GM12878 (cell line): ENCODE measurements around the gene STK33.

Experiments used
- CEBPB ChIP-seq, 2 experiments: fragments of 150-350 bp in 1 of 2; IDR thresholded peaks; 2 replicates each; pipeline ENCODE4 v1.6.1; 2012 to 2014; ENCODE audit warnings: low read depth in 2 of 2, low read length in 2 of 2, borderline replicate concordance in 1 of 2, inconsistent platforms in 1 of 2
- EZH2 ChIP-seq: IDR thresholded peaks from 2 replicates; pipeline ENCODE4 v1.6.1; 2012; ENCODE audit warnings: low read depth, mild to moderate bottlenecking, control low read depth, inconsistent platforms, low read length, borderline replicate concordance; ENCODE audit not compliant: control insufficient read depth
- FOS ChIP-seq: IDR thresholded peaks from 3 replicates; pipeline ENCODE4 v1.6.1; 2011; ENCODE audit warnings: borderline replicate concordance; ENCODE audit not compliant: insufficient read length; ENCODE audit errors: extremely low read depth
- FOXK2 ChIP-seq: fragments of 450-650 bp; IDR thresholded peaks from 2 replicates; pipeline ENCODE4 v1.6.1; 2017; ENCODE audit warnings: mild to moderate bottlenecking, moderate library complexity
- MXI1 ChIP-seq: fragments of 150-350 bp; IDR thresholded peaks from 2 replicates; pipeline ENCODE4 v1.6.1; 2011; ENCODE audit warnings: low read depth, mild to moderate bottlenecking, inconsistent platforms, low read length, improper control_type of control experiment
- NFXL1 ChIP-seq: fragments of 450-650 bp; IDR thresholded peaks from 2 replicates; pipeline ENCODE4 v1.6.1; 2017; ENCODE audit warnings: antibody characterized with exemption, mild to moderate bottlenecking, borderline replicate concordance
- POLR2AphosphoS5 ChIP-seq: IDR thresholded peaks from 2 replicates; pipeline ENCODE4 v1.6.1; 2011; ENCODE audit warnings: mild to moderate bottlenecking, low read length, inconsistent platforms
- SMARCA5 ChIP-seq: fragments of 450-650 bp; IDR thresholded peaks from 2 replicates; pipeline ENCODE4 v1.6.1; 2017; ENCODE audit warnings: mild to moderate bottlenecking
- ZNF274 ChIP-seq: IDR thresholded peaks from one replicate; pipeline ENCODE4 v1.8.0; 2011; ENCODE audit not compliant: insufficient read length, insufficient read depth
- TF ChIP-seq, protein P1 (sequence below), 3 experiments: IDR thresholded peaks in 2 of 3; conservative IDR thresholded peaks in 1 of 3; 2 replicates each; pipeline ENCODE4 v1.5.1; 2011; ENCODE audit warnings: low read depth in 3 of 3, low read length in 3 of 3, mild to moderate bottlenecking in 3 of 3, control low read depth in 2 of 3, moderate library complexity in 2 of 3, inconsistent platforms in 1 of 3, mixed read lengths in 1 of 3; ENCODE audit not compliant: control insufficient read depth in 2 of 3, insufficient read depth in 1 of 3; ENCODE audit errors: extremely low read depth in 1 of 3
- TF ChIP-seq, protein P2 (sequence below): IDR thresholded peaks from 2 replicates; pipeline ENCODE4 v1.6.1; 2012; ENCODE audit warnings: low read depth, low read length, improper control_type of control experiment
- TF ChIP-seq, protein P3 (sequence below): fragments of 450-650 bp; IDR thresholded peaks from 2 replicates; pipeline ENCODE4 v1.6.1; 2017; ENCODE audit warnings: antibody characterized with exemption, mild to moderate bottlenecking, moderate library complexity
- TF ChIP-seq, protein P4 (sequence below): IDR thresholded peaks from 2 replicates; pipeline ENCODE4 v1.6.1; 2011; ENCODE audit warnings: mild to moderate bottlenecking, low read depth, low read length, moderate library complexity; ENCODE audit not compliant: insufficient replicate concordance
- TF ChIP-seq, protein P5 (sequence below): IDR thresholded peaks from 2 replicates; pipeline ENCODE4 v1.6.1; 2012; ENCODE audit warnings: low read length, inconsistent platforms

DNA sequence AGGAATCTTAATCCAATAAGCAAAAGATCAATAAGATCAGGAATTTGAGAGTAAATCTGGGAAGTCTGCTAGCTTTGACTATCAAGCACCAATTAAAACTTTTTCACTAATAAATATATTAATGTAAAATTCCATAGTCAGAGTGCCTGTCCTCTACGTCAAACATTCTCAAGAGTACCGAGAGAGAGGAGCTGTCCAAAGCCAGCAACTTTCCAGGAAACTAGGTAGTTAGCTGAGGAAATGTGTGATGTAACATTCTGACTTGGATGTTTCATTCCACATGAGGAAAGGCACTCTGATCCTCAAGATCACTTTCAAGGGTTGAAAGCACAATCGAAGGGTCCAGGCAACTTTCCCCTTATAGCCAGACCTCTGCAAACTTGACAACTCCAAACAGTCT, 113.2 kb downstream of the STK33 start:
- TF ChIP-seq, protein P1, sequence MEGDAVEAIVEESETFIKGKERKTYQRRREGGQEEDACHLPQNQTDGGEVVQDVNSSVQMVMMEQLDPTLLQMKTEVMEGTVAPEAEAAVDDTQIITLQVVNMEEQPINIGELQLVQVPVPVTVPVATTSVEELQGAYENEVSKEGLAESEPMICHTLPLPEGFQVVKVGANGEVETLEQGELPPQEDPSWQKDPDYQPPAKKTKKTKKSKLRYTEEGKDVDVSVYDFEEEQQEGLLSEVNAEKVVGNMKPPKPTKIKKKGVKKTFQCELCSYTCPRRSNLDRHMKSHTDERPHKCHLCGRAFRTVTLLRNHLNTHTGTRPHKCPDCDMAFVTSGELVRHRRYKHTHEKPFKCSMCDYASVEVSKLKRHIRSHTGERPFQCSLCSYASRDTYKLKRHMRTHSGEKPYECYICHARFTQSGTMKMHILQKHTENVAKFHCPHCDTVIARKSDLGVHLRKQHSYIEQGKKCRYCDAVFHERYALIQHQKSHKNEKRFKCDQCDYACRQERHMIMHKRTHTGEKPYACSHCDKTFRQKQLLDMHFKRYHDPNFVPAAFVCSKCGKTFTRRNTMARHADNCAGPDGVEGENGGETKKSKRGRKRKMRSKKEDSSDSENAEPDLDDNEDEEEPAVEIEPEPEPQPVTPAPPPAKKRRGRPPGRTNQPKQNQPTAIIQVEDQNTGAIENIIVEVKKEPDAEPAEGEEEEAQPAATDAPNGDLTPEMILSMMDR (IDR thresholded peaks at IDR 0.05 in 2 of 3, conservative IDR thresholded peaks at IDR 0.05 in 1 of 3; ENCODE audit: control insufficient read depth in 2 of 3, extremely low read depth in 1 of 3, insufficient read depth in 1 of 3, low read depth in 3 of 3, low read length in 3 of 3) = no peak
- TF ChIP-seq NFXL1 = no peak
- TF ChIP-seq MXI1 = no peak
- no peak for TF ChIP-seq FOXK2
- no peak for TF ChIP-seq POLR2AphosphoS5
- TF ChIP-seq, protein P2, sequence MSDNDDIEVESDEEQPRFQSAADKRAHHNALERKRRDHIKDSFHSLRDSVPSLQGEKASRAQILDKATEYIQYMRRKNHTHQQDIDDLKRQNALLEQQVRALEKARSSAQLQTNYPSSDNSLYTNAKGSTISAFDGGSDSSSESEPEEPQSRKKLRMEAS = no peak
- TF ChIP-seq, protein P3, sequence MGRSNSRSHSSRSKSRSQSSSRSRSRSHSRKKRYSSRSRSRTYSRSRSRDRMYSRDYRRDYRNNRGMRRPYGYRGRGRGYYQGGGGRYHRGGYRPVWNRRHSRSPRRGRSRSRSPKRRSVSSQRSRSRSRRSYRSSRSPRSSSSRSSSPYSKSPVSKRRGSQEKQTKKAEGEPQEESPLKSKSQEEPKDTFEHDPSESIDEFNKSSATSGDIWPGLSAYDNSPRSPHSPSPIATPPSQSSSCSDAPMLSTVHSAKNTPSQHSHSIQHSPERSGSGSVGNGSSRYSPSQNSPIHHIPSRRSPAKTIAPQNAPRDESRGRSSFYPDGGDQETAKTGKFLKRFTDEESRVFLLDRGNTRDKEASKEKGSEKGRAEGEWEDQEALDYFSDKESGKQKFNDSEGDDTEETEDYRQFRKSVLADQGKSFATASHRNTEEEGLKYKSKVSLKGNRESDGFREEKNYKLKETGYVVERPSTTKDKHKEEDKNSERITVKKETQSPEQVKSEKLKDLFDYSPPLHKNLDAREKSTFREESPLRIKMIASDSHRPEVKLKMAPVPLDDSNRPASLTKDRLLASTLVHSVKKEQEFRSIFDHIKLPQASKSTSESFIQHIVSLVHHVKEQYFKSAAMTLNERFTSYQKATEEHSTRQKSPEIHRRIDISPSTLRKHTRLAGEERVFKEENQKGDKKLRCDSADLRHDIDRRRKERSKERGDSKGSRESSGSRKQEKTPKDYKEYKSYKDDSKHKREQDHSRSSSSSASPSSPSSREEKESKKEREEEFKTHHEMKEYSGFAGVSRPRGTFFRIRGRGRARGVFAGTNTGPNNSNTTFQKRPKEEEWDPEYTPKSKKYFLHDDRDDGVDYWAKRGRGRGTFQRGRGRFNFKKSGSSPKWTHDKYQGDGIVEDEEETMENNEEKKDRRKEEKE = no peak
- no peak for TF ChIP-seq EZH2
- TF ChIP-seq, protein P4, sequence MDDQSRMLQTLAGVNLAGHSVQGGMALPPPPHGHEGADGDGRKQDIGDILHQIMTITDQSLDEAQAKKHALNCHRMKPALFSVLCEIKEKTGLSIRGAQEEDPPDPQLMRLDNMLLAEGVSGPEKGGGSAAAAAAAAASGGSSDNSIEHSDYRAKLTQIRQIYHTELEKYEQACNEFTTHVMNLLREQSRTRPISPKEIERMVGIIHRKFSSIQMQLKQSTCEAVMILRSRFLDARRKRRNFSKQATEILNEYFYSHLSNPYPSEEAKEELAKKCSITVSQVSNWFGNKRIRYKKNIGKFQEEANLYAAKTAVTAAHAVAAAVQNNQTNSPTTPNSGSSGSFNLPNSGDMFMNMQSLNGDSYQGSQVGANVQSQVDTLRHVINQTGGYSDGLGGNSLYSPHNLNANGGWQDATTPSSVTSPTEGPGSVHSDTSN = no peak
- no peak for TF ChIP-seq CEBPB (IDR thresholded peaks at IDR 0.05; ENCODE audit: borderline replicate concordance in 1 of 2, low read depth in 2 of 2, low read length in 2 of 2)
- TF ChIP-seq ZNF274 = no peak
- TF ChIP-seq, protein P5, sequence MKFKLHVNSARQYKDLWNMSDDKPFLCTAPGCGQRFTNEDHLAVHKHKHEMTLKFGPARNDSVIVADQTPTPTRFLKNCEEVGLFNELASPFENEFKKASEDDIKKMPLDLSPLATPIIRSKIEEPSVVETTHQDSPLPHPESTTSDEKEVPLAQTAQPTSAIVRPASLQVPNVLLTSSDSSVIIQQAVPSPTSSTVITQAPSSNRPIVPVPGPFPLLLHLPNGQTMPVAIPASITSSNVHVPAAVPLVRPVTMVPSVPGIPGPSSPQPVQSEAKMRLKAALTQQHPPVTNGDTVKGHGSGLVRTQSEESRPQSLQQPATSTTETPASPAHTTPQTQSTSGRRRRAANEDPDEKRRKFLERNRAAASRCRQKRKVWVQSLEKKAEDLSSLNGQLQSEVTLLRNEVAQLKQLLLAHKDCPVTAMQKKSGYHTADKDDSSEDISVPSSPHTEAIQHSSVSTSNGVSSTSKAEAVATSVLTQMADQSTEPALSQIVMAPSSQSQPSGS = no peak
- TF ChIP-seq FOS = no peak
- no peak for TF ChIP-seq SMARCA5
